Stomach smooth muscle (tissue), 2 donors: ENCODE measurements around the gene LEKR1.

Source experiments
- H3K27ac ChIP-seq: one replicate; pipeline ENCODE4 v1.7.0; 2013; ENCODE audit warnings: mild to moderate bottlenecking, low read length, inconsistent platforms
- H3K27me3 ChIP-seq, 2 donors: one replicate each; pipeline ENCODE4 v1.7.0; 2013; ENCODE audit warnings: low read length in 2 of 2; ENCODE audit not compliant: insufficient read depth in 2 of 2, control insufficient read depth in 1 of 2
- H3K36me3 ChIP-seq, 2 donors: one replicate each; pipeline ENCODE4 v1.7.0; 2013; ENCODE audit warnings: low read length in 2 of 2; ENCODE audit not compliant: control insufficient read depth in 2 of 2, insufficient read depth in 2 of 2
- H3K4me1 ChIP-seq: one replicate; pipeline ENCODE4 v1.7.0; 2013; ENCODE audit warnings: low read length; ENCODE audit not compliant: control insufficient read depth, insufficient read depth
- H3K4me3 ChIP-seq, 2 donors: one replicate each; pipeline ENCODE4 v1.7.0; 2013; ENCODE audit warnings: low read length in 2 of 2
- H3K9ac ChIP-seq, 2 donors: one replicate each; pipeline ENCODE4 v1.7.0; 2013; ENCODE audit warnings: low read length in 2 of 2, mild to moderate bottlenecking in 1 of 2
- H3K9me3 ChIP-seq, 2 donors: one replicate each; pipeline ENCODE4 v1.7.0; 2013; ENCODE audit warnings: low read length in 2 of 2; ENCODE audit not compliant: control insufficient read depth in 2 of 2
- donor health status: healthy.
- donor health status: Pancreatic carcinoma.

The LEKR1 gene

DNA sequence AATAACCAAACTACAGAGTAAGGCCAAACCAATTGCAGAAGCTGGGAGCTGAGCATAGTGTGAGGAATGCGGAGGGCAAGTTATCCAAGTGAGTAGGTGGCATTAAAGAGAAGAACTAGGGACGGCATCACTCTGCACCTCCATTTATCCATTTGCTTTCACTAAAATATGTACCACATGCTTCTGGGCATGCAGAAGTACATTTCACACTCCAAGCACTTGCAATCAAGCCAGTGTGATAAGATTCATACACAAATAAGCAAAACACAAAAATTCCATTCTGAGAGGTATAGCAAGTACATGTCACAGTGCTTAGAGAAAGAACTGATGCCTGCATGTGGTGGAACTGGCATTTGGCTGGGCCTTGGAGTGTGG is 252.6 kb downstream of the LEKR1 start:
- no peaks in the 10 kb centered on the region for H3K9me3 ChIP-seq
- H3K27me3 ChIP-seq = no peaks in the 10 kb centered on the region
- no peaks in the 10 kb centered on the region for H3K36me3 ChIP-seq
- H3K4me3 ChIP-seq = no peak overlapping the region
- no peak overlapping the region for H3K9ac ChIP-seq
- peaks cover 6% of the 10 kb centered on the region for H3K4me1 ChIP-seq
- H3K27ac ChIP-seq = no peak overlapping the region

DNA sequence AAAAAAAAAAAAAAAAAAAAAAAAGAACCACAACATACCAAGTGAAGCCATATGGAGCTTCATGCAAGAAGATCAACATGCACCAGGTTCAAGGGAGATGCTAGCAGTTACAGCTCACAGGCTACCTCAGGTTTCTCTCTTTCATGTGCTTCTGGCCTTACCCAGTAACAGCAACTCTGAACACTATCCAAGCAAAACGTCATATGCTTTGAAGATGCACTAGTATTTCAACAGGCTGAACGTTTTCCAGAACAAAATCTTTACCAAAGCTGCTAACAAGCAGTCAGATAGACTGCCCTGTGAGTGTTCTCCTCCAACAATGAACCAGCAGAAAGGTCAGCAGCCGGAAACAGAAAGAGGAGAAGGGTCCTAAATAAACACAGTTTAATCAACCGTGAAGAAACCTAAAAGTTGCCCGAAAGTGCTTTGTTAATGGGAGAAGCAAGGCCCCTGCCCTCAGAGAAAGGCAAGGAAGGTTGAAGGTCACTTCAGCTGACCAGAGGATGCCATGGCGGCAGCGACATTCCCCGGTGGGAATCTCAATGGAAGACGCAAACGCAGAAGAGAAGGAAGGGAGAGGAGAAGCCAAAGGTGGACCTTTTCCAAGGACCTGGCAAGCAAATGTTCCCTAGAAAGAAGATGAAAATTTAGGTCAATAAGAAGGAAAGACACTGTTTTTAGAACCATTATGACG is 253.7 kb downstream of the LEKR1 start:
- Histone ChIP-seq H3K27ac (no peak overlapping the region), H3K9me3 (no peaks in the 10 kb centered on the region), H3K27me3 (no peaks in the 10 kb centered on the region), H3K36me3 (no peaks in the 10 kb centered on the region), H3K4me1 (peaks cover 6% of the 10 kb centered on the region), H3K9ac (no peak overlapping the region), H3K4me3 (no peak overlapping the region)

GRCh38 chr3:157081626-157082210 is 255.6 kb downstream of the LEKR1 start:
- Histone ChIP-seq H3K9me3 (no peaks in the 10 kb centered on the region), H3K27ac (no peak overlapping the region), H3K4me3 (peak overlapping the region; percentile 12 to 52), H3K4me1 (peaks cover 20% of the 10 kb centered on the region), H3K9ac (peak overlapping the region; percentile 14 to 64), H3K36me3 (no peaks in the 10 kb centered on the region), H3K27me3 (no peaks in the 10 kb centered on the region)

DNA sequence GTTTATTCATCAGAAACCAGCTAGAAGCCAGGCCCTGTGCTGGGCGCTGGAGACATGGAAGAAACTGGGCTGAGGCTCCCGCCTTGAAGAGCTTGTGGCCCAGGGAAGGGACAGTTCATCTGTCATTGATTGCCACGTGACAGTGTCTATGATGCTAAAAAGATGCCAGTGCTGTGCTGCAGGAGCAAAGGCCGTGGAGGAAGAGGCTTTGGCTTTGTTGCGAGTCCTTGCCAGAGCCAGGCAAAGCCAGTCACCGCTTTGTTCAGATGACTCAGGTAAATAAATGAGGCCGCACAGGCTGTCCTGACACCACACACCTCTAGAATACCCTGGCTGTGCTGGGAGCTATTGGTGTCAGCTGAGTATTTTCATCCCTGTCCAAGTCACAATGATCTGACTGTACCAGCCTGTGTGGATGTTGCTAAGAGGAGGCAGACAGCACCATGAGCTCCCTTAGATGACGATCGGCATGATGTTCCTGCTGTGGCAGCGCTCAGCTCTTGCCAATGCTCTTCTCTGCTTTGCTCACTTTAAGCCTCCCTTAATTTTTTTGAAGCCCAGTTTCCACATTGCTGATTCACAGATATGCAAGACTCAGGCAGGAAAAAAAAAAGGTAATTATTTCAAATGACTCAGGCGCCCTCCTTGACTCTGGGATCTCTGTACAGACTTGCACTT is 256.3 kb downstream of the LEKR1 start:
- H3K4me1 ChIP-seq = peaks cover 27% of the 10 kb centered on the region
- H3K27ac ChIP-seq = no peak overlapping the region
- no peaks in the 10 kb centered on the region for H3K27me3 ChIP-seq
- peak overlapping the region in 1 of 2 donors; percentile 12 for H3K4me3 ChIP-seq
- no peaks in the 10 kb centered on the region for H3K9me3 ChIP-seq
- H3K36me3 ChIP-seq = no peaks in the 10 kb centered on the region
- peak overlapping the region in 1 of 2 donors; percentile 14 for H3K9ac ChIP-seq

GRCh38 chr3:157083824-157084223 is 257.7 kb downstream of the LEKR1 start:
- Histone ChIP-seq H3K9me3 (no peaks in the 10 kb centered on the region), H3K9ac (no peak overlapping the region), H3K36me3 (no peaks in the 10 kb centered on the region), H3K4me1 (peaks cover 38% of the 10 kb centered on the region), H3K27me3 (no peaks in the 10 kb centered on the region), H3K4me3 (no peak overlapping the region), H3K27ac (no peak overlapping the region)

GRCh38 chr3:157086060-157086750 is 260.1 kb downstream of the LEKR1 start:
- Histone ChIP-seq H3K9me3 (no peaks in the 10 kb centered on the region), H3K4me3 (peak overlapping the region in 1 of 2 donors; percentile 29), H3K27ac (peak overlapping the region; percentile 99), H3K9ac (peak overlapping the region in 1 of 2 donors; percentile 29), H3K27me3 (no peaks in the 10 kb centered on the region), H3K36me3 (no peaks in the 10 kb centered on the region), H3K4me1 (peaks cover 52% of the 10 kb centered on the region)

- Histone ChIP-seq H3K9me3 (no peaks in the 10 kb centered on the region), H3K36me3 (no peaks in the 10 kb centered on the region), H3K27me3 (no peaks in the 10 kb centered on the region), H3K4me3 (no peak overlapping the region), H3K27ac (peak overlapping the region; percentile 99), H3K9ac (peak overlapping the region in 1 of 2 donors; percentile 29), H3K4me1 (peaks cover 49% of the 10 kb centered on the region)
Measured at GRCh38 chr3:157086775-157087174, 260.6 kb downstream of the LEKR1 start.

GRCh38 chr3:157087373-157087772 is 261.2 kb downstream of the LEKR1 start:
- H3K9me3 ChIP-seq = no peaks in the 10 kb centered on the region
- H3K27me3 ChIP-seq = no peaks in the 10 kb centered on the region
- peak overlapping the region; percentile 82 to 95 for H3K9ac ChIP-seq
- peaks cover 49% of the 10 kb centered on the region for H3K4me1 ChIP-seq
- H3K4me3 ChIP-seq = no peak overlapping the region
- H3K36me3 ChIP-seq = no peaks in the 10 kb centered on the region
- peak overlapping the region; percentile 99 for H3K27ac ChIP-seq

- H3K36me3 ChIP-seq = no peaks in the 10 kb centered on the region
- H3K27ac ChIP-seq = peak overlapping the region; percentile 99
- peak overlapping the region; percentile 82 to 95 for H3K9ac ChIP-seq
- peak overlapping the region; percentile 50 to 82 for H3K4me3 ChIP-seq
- H3K4me1 ChIP-seq = peaks cover 49% of the 10 kb centered on the region
- no peaks in the 10 kb centered on the region for H3K27me3 ChIP-seq
- no peaks in the 10 kb centered on the region for H3K9me3 ChIP-seq
Measured at GRCh38 chr3:157087780-157088600, 261.8 kb downstream of the LEKR1 start.
